Activated CD8-positive, alpha-beta memory T cell treated with anti-CD3 and anti-CD28 coated beads for 24 hours (primary cell): ENCODE results near the gene FAM222A.
A peak's percentile ranks its signal among the peaks of the same experiment; 100 is the strongest.

ENCODE experiments used
- DNase-seq: peaks from one replicate; pipeline ENCODE4 v3.0.0-alpha.2; 2020

The FAM222A gene

DNA sequence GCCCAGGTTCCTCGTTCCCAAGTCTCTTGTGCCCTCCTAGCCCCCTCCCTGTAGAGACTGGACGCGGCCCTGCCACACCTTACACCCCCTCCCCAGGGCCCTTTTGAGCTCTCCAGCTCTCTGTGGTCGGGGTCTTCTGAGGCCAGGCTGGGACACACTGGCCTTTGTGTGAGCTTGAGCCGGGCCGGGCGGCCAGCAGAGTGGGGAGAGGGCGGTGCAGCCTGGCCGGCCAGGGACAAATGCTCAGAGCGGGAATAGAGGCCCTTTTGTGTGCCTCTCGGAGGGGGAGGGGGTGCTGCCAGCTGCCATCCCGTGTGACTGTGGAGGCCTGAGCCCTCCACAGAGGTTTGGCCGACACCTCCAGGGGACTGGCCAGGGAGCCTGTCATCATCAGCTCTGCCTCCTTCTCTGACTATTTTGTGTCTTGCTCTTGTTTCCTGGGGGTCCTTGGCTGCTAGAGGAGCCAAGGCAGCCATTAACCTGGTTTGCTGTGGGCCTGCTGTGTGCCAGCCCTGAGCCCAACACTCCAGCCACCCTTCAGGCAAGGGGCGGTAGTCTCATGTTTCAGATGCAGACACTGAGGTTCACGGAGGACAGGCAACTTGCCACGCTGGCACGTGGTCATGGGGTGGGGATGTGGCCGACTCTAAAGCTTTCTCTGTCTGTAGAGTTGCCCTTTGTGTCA, 13.6 kb downstream of the FAM222A start:
- no peak for DNase-seq

DNA sequence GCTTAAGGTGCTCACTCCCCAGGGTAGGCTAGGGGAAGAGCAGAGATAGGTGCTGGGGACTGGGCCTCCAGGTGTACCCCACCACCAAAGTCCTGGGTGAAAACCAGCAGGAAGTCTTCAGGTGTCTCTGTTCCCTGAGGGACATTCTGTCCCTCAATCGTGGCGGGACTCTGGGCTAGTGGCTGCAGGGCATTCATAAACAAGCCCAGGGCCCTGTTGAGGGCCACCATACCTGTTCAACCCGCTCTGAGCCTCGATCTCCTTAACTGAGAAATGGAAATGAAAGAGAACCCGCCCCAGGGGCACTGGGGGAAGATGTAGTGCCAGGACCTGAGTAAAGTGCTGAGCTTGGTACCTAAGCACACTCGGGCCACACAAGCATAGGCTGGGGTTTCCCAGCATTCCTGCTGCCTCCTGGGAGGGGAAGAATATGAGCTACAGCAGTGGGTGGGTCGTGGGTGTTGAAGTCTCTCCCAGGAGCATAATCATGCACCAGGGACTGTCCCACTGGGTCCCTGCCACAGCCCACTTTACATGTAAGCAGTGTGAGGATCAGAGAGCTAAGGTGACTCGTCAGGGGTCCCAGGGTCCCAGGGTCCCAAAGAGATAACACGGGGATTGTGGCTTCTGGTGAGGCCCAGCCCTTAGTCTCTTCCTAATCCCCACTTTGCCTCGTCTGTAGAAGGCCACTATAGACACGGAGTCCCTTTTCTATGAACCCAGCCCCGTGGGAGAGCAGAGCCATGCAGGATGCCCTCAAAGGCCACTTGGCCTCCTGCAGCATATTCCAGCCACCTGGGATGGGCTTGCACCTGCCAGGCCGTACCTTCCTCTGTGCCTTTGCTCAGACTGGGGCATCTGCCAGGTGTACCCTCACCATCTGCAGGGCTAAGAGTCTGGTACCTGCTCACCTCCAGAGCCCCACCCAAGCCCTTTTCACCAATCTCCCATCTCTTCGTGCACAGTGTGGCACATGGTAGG, 14.4 kb downstream of the FAM222A start:
- DNase-seq, result no peak

DNA sequence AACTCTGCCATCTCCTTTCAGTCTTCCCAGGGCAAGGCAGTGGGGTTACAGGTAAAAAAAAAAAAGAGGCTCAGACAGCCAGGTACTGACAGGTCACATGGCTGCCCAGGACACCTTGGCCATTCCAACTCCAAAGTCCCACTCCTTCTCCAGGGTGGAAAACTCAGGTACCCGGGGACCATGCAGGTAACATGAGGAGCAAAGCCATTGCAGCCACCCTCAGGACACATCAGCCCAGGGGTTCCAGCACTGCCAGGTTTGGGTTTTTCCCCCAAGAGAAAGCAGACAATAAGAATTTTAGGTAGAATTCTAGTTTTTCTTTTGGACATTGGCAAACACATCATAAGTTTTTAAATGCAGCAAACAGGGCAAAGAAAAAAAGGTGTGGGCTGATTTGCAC, 15.3 kb downstream of the FAM222A start:
- no peak for DNase-seq

DNA sequence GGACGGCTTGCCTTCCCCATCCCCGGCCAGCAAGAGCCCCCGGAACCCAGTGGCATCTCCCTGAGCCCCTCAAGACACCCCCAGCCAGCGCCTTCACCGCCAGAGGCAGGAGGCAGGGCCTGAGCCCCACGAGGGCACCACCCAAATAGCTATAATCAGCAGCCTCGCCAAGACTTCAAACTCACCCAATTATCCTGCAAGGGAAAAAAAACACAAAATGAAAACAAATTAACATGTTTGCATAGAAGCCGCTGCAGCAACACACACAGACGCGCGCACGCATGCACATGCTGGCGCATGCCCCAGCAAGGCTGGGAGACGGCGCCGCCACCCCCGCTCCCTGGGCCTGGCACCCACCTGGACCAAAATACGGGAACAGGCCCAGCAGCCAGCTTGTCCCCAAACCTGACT, 15.8 kb downstream of the FAM222A start:
- DNase-seq, result no peak

DNA sequence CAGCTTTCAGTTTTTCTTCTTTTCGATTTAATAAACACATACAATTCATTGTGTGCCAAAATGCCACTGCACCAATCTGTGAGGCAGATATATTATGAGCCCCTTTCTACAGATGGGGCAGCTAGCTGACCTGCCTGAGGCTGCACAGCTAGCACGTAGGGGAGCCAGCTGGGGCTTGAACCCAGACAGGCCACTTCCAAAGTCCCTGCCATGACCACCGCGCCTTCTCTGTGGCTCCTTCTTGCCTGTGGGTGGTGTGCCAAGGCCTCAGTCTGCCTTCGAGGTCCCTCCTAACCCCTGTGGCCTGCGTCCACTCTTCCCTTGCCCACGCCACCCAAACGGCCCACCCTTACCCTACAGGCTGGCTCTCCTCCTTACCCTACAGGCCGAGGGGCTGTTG, 16.2 kb downstream of the FAM222A start:
- DNase-seq, result no peak

DNA sequence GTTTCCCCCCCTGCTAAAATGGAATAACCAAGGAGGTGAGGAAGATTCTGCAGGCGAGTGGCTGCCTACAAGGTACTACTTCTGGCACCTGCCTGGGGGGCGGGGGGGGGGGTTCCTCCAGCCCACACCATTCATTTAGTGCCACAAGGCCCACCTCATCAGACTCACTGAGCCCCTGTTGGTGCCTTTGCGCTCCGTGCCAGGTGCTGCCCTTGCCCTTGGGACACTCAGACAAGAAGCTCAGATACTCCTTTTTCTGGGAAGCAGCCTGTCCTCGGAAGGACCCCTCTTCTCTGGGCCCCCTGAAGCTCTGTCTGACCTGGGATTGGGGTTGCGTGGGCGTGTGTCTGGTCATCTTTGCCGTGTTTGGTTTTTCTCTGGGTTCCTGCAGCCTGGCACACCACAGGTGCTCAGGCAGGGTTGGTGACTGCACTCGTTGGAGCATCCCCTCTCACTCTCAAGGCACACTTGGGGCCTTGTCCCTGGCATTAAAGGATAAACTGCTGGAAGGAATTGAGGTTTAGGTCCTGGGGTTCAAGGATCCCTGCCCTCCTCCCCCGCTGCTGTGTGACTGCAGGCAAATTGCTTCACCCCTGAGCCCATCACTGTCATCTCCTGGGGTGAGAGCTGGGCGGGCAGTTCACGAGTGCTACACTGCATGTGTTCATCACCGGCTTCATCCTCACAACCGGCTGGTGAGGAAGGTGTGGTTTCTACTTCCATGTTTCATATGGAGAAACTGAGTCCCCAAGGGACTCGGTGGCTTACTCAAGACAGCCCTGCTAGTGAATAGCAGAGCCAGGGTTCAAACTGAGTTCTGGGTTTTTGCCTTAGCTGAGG, 16.9 kb downstream of the FAM222A start:
- DNase-seq, result no peak

DNA sequence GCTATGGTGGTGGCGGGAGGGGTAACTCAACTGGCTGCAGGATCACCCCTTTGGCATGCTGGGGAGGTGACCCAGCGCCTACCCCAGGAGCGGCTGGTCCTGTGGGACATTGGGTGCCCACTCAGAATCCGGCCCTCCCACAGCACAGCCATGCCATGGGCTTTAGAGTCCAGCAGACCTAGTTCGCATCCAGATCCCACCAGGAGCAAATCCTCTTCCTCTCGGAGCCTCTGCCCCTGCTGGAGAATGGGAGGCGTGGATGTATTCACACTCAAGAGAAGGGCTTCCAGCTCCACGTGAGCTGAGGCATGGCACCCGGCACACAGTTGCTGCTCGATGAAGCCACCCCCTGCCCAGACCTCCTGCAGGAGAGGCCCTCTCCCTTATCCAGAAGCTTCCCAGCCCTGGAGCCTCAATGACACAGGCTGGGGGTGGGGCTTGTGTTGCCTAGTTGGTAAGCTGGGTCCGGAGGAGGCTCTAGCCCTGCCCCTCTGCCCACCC, 17.7 kb downstream of the FAM222A start:
- peak; percentile 30 for DNase-seq

DNA sequence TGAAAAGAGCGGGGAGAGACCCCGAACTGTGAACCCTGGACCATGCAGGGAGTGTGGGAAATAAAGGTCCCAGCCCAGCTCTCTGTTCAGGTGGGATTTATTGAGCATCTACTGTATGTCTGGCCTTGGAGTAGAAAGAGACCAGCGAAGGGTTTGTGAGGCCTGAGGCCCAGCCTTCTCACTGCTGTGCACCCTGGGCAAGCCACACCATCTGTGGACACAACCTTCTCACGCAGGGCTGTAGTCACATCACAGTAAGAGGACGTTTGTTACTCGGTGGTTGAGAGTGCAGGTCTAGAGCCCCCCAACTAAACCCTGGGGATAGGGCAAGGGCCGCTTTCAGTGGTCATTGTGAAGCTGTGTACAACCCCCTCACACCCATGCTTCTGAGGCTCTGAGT, 18.2 kb downstream of the FAM222A start:
- peak; percentile 33 for DNase-seq

DNA sequence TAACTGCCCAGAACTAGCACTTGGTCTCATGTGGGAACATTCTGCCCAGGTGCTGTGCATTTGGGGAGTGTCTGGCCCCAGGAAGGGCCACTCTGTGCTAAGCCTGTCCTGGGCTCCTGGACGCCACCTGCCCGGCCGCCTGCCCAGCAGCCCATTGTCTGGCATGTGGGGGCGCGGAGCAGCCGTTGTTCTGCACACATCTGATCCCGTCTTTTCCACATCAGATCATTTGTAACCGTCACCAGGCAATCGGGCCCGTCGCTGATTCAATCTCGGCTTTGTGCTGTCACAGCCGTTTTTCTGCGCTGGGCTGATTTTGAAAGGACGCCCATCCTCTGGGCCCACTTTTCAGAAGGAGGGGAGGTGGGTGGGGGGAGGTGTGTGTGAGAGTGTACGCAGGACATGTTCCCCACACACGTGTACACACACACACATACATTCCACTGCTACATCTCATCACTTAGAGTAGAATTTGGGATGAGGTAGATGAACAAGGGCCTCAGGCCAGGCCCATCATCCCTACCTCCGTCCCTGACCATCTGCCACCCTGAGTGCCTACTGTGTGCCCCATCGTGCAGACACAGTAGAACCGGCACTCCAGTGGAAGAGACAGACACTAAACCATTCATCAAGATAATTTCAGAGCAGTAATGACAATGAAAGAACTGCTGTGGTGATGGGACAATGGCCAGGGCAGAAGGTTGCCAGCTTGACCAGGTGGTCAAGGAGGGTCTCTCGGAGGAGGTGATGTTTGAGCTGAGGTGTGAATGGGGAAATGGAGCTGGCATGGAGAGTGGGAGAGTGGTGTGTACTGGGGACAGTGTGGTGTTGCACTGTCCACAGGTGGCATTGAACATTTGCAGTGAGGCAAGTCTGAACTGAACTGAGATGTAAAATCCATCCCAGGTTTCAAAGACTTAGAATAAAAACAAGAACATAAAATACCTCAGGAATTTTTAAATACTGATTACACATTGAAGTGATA, 19.0 kb downstream of the FAM222A start:
- peak; percentile 30 for DNase-seq

DNA sequence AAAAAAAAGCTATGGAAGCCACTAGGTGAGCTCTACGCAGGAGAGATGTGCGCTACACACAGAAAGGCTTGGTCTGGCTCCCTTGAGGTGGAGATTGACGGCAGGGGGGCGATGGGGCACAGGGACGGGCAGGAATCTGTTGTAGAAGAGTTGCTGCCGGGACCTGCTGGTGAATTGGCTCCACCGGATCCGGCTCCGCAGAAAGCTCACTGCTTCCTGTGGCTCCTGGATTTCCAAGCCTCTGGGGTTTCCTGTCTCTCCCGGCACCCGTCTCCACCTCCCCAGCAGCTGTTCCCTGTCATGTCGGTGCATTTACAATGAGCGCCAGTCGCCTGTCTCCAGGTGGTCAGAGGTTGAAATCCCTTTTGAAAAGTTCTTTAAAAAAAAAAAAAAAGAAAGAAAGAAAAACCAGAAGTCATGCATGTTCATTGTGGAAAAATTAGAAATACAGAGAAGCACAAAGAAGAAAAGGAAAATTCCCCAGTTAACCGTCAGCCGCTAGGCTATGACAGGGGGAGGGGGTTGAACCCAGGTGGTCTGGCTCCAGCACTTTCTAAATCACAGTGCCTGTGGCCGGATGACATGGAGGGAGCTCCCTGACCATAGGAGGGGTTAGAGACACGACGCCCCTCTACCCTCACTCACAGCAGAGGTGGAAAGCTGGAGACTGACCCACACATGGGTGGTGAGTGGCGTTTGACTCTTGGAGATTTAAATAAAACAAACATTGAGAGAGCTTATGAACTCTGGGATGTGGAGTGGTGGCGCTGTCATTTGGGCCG, 20.8 kb downstream of the FAM222A start:
- peak; percentile 33 for DNase-seq

DNA sequence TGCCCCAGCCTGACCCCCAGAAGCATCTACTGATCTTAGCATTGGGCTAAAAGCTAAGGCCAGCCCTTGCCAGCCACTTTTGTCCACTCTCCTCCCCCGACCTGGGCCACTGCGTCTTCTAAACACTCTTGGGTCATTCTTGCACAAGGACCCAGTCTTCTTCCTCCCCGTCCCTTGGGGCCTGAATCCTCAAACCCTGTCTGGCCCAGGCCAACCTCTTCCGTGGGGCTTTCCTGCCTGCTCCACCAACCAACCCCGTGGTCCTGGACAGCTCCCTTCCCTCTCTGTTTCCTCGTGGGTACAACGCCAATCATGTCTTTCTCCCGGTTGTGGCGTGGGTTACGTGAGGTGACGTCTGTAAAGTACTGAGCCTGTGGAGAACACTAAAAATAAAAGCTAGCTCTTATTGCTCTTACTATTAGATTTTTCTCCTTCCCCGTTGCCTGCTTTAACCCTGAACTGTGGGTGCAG, 21.5 kb downstream of the FAM222A start:
- DNase-seq, result no peak

DNA sequence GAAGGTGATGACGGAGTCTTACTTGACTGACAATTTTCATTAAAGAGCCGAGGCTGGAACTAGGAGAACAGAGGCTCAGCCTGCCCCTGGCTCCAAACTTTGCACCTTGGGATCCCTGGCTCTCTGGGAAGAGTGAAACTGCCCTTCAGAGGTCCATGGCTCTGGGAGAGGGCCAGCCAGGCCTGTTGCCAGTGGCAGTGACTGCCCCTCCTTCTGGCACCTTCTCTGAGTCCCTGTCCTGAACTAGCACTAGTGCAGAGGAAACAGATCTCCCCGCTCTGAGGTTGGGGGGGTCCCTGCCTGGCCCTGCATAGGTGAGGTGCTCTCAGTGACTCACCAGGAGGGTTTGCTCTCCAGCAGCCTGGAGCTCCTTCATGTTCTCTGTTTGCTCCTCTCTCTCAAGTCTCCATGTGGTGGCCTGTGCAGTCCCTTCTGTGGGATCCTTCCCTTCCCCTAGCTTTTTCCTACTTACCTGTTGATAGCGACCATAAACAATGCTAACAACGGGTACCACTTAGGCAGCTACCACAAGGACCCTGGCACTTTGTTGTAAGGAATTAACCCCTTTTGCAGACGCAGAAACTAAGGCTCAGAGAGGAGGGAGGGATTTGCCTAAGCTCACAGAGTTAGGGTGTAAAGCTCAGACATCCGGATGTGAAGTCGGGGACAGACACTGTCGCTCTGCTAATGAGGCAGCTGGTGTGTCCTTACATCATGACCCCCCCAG, 22.4 kb downstream of the FAM222A start:
- peak; percentile 37 for DNase-seq

DNA sequence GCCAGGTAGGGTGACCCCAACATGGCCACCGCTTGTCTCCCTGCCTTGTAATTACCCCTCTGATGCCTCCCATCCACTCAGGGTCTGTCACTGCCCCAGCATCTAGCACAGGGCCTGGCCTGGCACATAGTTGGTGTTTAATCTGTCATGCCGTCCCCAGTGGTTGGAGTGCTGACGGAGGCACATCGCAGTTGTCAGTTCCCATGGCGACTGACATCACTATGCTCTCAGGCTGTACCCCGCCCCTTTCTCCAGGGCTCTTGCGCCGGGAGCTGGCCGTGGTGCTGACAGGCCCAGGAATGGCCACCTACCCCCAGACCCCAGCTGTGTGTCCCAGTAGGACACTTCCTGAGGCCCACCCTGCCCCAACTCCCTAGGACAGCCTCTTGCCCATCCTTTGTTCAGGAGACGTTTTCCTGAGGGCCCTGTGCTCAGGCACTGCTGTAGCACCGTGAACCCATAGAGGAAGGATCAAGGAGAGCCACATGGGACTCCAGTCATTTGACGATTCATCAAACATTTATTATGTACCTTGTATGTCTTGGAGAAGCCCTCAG, 23.0 kb downstream of the FAM222A start:
- DNase-seq, result peak; percentile 56

DNA sequence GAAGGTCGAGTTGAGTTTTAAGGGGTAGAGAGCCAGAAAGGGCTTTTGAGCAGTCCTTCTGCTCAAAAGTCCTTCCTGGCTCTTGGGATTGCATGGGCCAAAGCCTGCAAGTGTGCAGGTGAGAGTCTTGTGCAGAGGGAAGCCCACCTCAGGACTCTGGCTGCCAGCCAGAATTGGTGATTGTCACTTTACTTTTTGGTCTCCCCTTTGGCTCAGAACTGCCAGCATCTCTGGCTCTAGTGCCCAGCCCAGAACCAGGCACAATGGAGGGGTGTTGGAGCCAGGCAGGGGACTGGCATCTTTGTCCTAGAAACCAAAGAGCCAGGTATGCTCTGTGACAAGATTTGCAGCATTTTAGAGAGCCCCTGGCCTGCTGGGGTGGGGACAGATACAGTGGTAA, 23.5 kb downstream of the FAM222A start:
- DNase-seq, result peak; percentile 44

DNA sequence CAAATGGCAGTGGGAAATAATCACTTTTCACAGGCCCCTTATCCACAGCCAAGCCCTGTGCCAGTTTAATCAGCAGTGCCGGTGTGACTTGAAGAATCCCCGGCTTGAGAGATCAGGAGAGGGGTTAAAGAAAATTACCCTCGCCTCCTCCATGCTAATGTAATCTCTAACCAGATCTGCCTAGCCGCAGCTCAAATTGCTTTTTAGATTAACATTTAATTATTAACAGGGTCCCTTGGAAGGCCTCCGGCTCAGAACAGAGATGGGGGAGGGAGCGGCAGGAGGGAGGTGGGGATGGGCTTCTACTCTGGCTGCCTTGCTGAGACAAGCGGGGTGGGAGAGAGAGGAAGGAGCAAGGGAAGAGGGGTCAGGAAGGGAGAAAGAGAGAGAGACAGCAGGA, 24.0 kb downstream of the FAM222A start:
- no peak for DNase-seq

DNA sequence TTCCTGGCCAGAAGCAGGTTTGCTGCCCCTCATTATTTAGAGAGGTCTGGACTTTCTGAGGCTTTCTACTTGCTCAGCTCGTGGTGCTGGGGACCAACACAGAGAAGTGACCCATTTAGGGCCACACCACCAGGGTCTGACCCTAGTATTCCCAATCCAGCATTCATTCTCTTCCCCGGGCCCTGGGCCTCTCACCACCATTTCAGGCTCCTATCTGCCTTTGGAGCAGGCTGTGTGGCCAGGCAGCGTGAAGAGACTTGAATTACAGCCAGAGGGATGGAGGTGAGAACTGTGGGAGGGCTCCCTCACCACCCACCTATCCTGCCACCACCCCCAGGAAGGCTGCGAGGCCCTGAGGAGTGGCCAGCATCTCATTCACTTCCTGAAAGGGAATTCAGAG, 24.6 kb downstream of the FAM222A start:
- peak; percentile 46 for DNase-seq

DNA sequence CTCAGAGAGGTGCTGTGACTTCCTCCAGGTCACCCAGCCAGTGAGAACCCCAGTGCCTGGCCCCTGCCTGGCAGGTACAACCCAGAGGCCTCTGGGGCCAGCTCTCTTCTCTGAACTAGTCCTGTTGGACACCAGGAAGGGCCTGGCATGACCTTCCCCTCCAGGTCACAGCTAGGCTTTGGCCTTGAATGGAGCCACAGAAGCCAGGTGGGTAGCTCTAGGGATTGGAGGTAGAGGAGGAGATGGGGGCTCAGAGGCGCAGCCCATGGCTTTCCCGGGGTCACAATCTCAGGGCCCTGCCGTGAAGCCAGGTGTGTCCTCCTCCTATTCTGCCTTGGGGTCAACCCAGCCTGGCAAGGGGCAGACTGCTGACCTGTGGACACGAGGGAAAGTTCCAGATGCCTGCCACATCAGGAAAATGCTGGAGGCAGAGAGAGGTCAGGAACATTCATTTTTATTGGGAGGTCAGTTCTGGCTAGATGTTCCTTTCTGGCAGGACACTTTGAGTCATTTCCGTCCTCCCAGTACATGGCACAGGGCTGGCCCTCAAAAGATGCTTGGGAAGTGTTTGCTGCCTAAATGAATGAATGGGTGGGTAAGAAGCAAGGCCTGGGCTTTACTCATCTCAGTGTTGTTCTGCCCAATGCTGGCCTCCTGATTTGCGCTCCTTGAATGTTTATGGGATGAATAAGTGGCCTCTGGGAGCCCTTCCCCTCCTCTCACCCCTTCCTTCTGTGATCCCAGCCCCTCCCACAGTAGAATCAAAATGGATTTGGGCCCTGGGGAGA, 25.4 kb downstream of the FAM222A start:
- DNase-seq, result peak; percentile 48

DNA sequence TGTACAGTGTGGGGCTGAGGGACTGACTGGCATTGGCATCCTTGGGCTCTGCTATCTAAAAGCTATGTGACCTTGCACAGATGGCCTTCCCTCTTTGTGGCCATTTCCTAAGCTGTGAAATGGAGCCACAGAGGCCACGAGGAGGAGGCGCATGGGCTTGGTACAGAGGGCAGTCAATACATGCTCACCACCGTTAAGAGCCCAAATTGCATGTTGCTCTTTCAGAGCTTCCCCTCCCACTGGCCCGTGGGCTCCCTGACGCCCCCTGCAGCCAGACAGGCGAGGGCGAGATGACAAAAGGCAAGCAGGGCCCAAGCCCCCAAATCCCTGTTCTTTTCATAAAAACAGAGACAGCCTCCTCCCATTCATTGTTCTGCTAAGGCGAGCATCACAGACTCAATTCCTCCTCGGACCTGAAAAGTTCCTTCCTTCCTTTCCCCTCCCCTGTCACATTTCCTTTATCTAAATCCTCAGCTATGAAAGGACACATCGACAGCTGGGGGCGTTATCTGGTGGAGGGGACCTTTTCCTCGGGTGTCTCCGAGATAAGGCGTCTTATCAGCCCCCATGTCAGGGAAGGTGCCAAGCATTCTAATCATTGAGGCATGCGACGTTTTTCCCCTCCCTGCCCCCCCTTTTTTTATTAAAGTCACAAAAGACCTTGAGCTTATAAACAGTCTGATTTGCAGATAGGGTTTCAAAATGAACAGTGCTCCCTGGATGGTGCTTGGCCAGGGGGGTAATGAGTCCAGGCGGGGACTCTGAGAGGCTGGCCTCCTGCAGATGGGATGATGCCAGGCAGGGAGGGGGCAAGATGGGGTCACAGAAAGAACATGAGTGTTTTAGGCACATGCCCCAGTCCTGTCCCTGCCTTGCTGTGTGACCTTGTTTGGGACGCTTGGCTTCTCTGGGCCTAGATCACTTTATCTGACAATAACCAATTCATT, 26.4 kb downstream of the FAM222A start:
- DNase-seq, result peak; percentile 51
